HepG2 (cell line): ENCODE results near the gene GPR55. TPM values are rescaled to one million over a fixed set of nuclear protein-coding genes. Genes with fewer than 3 reads are reported as not detected.

ENCODE experiments used
- ATAC-seq: fragments of 200-7000 bp; cut with Tn5 transposase; 3 replicates; pipeline ENCODE4 v1.9.1; 2020; ENCODE audit warnings: mild to moderate bottlenecking, moderate library complexity
- BruUV-seq: library from RNA; stranded (reverse); fragments of 400-500 nt; replicated peaks from 2 replicates; lab custom pipeline; 2021; lab: Mats Ljungman, UMichigan
- CTCF ChIA-PET: fragments of 300-600 bp; formaldehyde crosslinking; extraction: SDS; loops from one replicate; lab custom pipeline; 2021; ENCODE audit warnings: low total read pairs, inconsistent platforms, low intra/inter-chr PET ratio; lab: Yijun Ruan, JAX
- POLR2A ChIA-PET: fragments of 350-600 bp; sonication (Branson Sonifier 250); formaldehyde crosslinking; loops from one replicate; lab custom pipeline; 2020; ENCODE audit warnings: antibody characterized with exemption, inconsistent platforms; lab: Yijun Ruan, JAX
- DNase-seq: peaks from one replicate; pipeline ENCODE4 v3.0.0-alpha.2; 2015; ENCODE audit warnings: low spot score
- FAIRE-seq: peaks from 3 replicates; lab custom pipeline; 2011; peaks lifted over from hg19 to GRCh38; lab: Jason Lieb, UNC
- H2AFZ ChIP-seq: one replicate; pipeline ENCODE4 v1.6.1; 2011; ENCODE audit warnings: low read length, inconsistent platforms
- H3K27ac ChIP-seq: fragments of 300-600 bp; 3 replicates; pipeline ENCODE4 v1.8.0; 2011; ENCODE audit warnings: mixed run types, mild to moderate bottlenecking, mixed read lengths, low read length, inconsistent platforms; ENCODE audit not compliant: insufficient read depth; ENCODE audit errors: extremely low read length
- H3K27me3 ChIP-seq, 2 experiments: fragments of 200-600 bp in 1 of 2; 2 replicates in 1 of 2; 3 replicates in 1 of 2; pipeline versions ENCODE4 v1.6.0 to v1.8.0; 2011; ENCODE audit warnings: low read length in 2 of 2, mild to moderate bottlenecking in 2 of 2, moderate library complexity in 2 of 2, inconsistent platforms in 1 of 2; ENCODE audit not compliant: insufficient read depth in 2 of 2, control insufficient read depth in 1 of 2
- H3K36me3 ChIP-seq, 2 experiments: fragments of 200-600 bp in 1 of 2; replicated peaks in 1 of 2; 2 replicates in 1 of 2; 3 replicates in 1 of 2; pipeline versions ENCODE4 v1.5.1 to v1.8.0; 2011; ENCODE audit warnings: low read length in 2 of 2, inconsistent platforms in 1 of 2; ENCODE audit not compliant: insufficient read depth in 2 of 2, control insufficient read depth in 1 of 2
- H3K4me1 ChIP-seq: 2 replicates; pipeline ENCODE4 v1.5.1; 2012; ENCODE audit warnings: low read length, inconsistent platforms; ENCODE audit not compliant: insufficient read depth
- H3K4me2 ChIP-seq: 2 replicates; pipeline ENCODE4 v1.6.0; 2011; ENCODE audit warnings: low read depth, low read length, inconsistent platforms
- H3K4me3 ChIP-seq, 3 experiments: fragments of 200-600 bp in 1 of 3; sonication (generic), shearing (Covaris generic) in 1 of 3; replicated peaks in 1 of 3; 2 replicates each; pipeline ENCODE4 v1.5.1; 2011 to 2016; ENCODE audit warnings: low read length in 3 of 3, inconsistent platforms in 2 of 3, low read depth in 2 of 3, mild to moderate bottlenecking in 2 of 3, control low read depth in 1 of 3, mixed read lengths in 1 of 3; ENCODE audit not compliant: insufficient read depth in 1 of 3
- H3K79me2 ChIP-seq: one replicate; pipeline ENCODE4 v1.6.1; 2011; ENCODE audit warnings: low read length, inconsistent platforms; ENCODE audit not compliant: insufficient read depth
- H3K9ac ChIP-seq: 2 replicates; pipeline ENCODE4 v1.6.0; 2011; ENCODE audit warnings: mild to moderate bottlenecking, low read depth, low read length, inconsistent platforms; ENCODE audit not compliant: insufficient read depth
- H3K9me3 ChIP-seq: 2 replicates; pipeline ENCODE4 v1.5.1; 2012; ENCODE audit warnings: mild to moderate bottlenecking, low read length
- H4K20me1 ChIP-seq: 2 replicates; pipeline ENCODE4 v1.6.0; 2011; ENCODE audit warnings: inconsistent platforms, mild to moderate bottlenecking, low read length, moderate library complexity; ENCODE audit not compliant: insufficient read depth
- GPBP1L1 ChIP-seq: sonication (generic); formaldehyde crosslinking; IDR thresholded peaks from 2 replicates; pipeline ENCODE4 v1.5.0; 2020; ENCODE audit warnings: mild to moderate bottlenecking, missing genetic modification reagents
- JARID2 ChIP-seq: sonication (generic); formaldehyde crosslinking; IDR thresholded peaks from 2 replicates; pipeline ENCODE4 v1.8.1; 2023; ENCODE audit warnings: missing genetic modification reagents, inconsistent platforms; ENCODE audit not compliant: insufficient replicate concordance
- NFYC ChIP-seq: IDR thresholded peaks from 2 replicates; pipeline ENCODE4 v1.6.1; 2016; ENCODE audit warnings: missing genetic modification reagents, missing compliant biosample characterization
- RBAK ChIP-seq: sonication (generic); formaldehyde crosslinking; IDR thresholded peaks from 2 replicates; pipeline ENCODE4 v1.5.1; 2020; ENCODE audit warnings: mild to moderate bottlenecking, missing genetic modification reagents
- REL ChIP-seq: sonication (generic); formaldehyde crosslinking; conservative IDR thresholded peaks from 2 replicates; pipeline ENCODE4 v1.8.0; 2022; ENCODE audit warnings: mild to moderate bottlenecking, missing genetic modification reagents, moderate library complexity
- ZMYM4 ChIP-seq: sonication (generic); formaldehyde crosslinking; IDR thresholded peaks from 2 replicates; pipeline ENCODE4 v1.8.1; 2023; ENCODE audit warnings: mild to moderate bottlenecking, missing genetic modification reagents
- ZNF839 ChIP-seq: sonication (generic); formaldehyde crosslinking; IDR thresholded peaks from 2 replicates; pipeline ENCODE4 v1.4.0; 2020; ENCODE audit warnings: missing genetic modification reagents, mild to moderate bottlenecking, borderline replicate concordance
- WGBS: methylation state at CpG from one replicate; pipeline ENCODE4 v1.1.6; 2017; ENCODE audit warnings: low lambda C conversion rate; 5-methylcytosine and 5-hydroxymethylcytosine counted together
- in situ Hi-C: cut with HindIII; loops from 2 replicates; pipeline ENCODE4 v1.10.0; 2017; ENCODE audit warnings: low pct_unique_long_range_greater_than_20kb; ENCODE audit not compliant: extremely low pct_ligation_motif_present
- intact Hi-C: fragments of 100-400 bp; cut with micrococcal nuclease; formaldehyde crosslinking; loops from one replicate; pipeline ENCODE4 v1.10.0; 2022; ENCODE audit not compliant: unreplicated experiment
- polyA plus RNA-seq, 8 experiments: library from polyadenylated mRNA; depleted of rRNA in 3 of 8; stranded (reverse) in 7 of 8; unstranded in 1 of 8; fragments of >200 nt; fragmentation: Illumina TruSeq in 4 of 8; extraction: Trizol in 4 of 8; gene quantifications; 2 replicates each; pipeline versions ENCODE4 v1.2.1 to v1.2.3, GENCODE V29; 2011 to 2016; ENCODE audit warnings: low read depth in 4 of 8, missing spikeins in 1 of 8, mixed read lengths in 1 of 8; ENCODE audit not compliant: insufficient read depth in 1 of 8
- total RNA-seq, 5 experiments: library from RNA; depleted of rRNA; stranded (reverse); fragments of >200 nt; fragmentation: Illumina TruSeq; extraction: Trizol; gene quantifications; 2 replicates each; pipeline ENCODE4 v1.2.3, GENCODE V29; 2016; ENCODE audit warnings: low read depth in 1 of 5

GPR55 gene
- total and polyA plus RNA-seq, 2 of the 13 experiments (the other 11 are each of a cell fraction or from before 2014, with no cell fraction given) = not detected

DNA sequence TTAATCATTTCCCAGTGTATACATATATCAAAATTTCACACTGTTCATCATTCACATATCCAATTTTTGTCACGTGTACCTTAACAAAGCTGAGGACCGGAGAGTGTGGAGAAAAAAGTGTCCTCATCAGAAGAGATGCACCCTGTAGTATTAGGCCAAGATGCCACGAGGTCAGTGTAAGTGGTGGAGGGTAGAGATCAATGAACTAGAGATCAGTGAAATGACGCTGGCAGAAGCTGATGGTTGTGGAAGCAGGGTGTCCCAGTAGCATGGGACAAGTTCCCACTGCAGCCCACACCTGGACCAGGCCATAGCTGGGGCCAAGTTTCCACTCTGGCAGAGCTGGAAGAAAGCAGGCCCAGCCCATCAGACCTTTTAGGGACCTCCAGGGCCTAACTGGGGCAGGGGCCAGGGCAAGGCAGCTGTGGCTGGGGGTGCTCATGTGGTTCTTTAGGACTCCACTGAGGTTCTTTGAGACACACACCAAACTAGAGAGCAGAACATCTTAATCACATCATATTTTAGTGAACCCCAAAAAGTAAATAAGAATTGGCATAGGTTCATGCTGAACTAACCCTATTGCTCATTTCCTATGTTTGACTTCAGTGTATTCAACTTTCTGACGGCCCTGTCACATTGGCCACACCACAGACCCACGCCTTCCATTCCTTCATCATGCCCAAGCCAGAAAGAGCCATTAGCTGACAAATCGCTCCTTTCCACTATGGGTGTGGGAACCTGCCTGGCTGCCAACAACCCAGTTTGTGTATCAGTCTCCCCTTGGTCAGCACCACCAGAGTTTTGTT is 21.6 kb upstream of the GPR55 start:
- no peaks in the 10 kb centered on the region for H3K36me3 ChIP-seq
- 12% methylated on average over 7 of the region's 7 CpGs for whole genome bisulfite sequencing
- no peak overlapping the region for H2AFZ ChIP-seq
- no peaks in the 10 kb centered on the region for H3K4me1 ChIP-seq
- H3K9me3 ChIP-seq = no peaks in the 10 kb centered on the region
- CTCF ChIA-PET = no interaction called here
- no peak for DNase-seq
- H3K4me2 ChIP-seq = no peak overlapping the region
- H3K9ac ChIP-seq = no peak overlapping the region
- no peak for ATAC-seq
- no peaks in the 10 kb centered on the region for H4K20me1 ChIP-seq
- FAIRE-seq = no peak
- in situ Hi-C loops (no loop called here), intact Hi-C loops (no loop called here)
- H3K27ac ChIP-seq = no peak overlapping the region
- no TSS peak for BruUV-seq
- no peak overlapping the region for H3K4me3 ChIP-seq
- no peaks in the 10 kb centered on the region for H3K79me2 ChIP-seq
- H3K27me3 ChIP-seq = peaks cover 1 to 21% of the 10 kb centered on the region in 2 experiments; a peak in 4 of 5 replicates
- POLR2A ChIA-PET = no interaction called here
- TF ChIP-seq RBAK (CRISPR knock-in tag) = no peak
- no peak for TF ChIP-seq GPBP1L1 (CRISPR knock-in tag)
- no peak for TF ChIP-seq REL (CRISPR knock-in tag)
- no peak for TF ChIP-seq NFYC (CRISPR knock-in tag)
- no peak for TF ChIP-seq JARID2 (CRISPR knock-in tag)
- no peak for TF ChIP-seq ZNF839 (CRISPR knock-in tag)
- TF ChIP-seq ZMYM4 (CRISPR knock-in tag) = no peak
